Putamen (tissue), 1 donor: ENCODE measurements around the gene GFRA1.
"Not testable (repeated sequence)": the region's sequence is repeated elsewhere in the genome, so short reads cannot be mapped to it uniquely, and the experiment has no call there.

Source experiments
- DNase-seq: peaks from one replicate; pipeline ENCODE4 v3.0.0-alpha.2; 2016; ENCODE audit warnings: low spot score

The GFRA1 gene

DNA sequence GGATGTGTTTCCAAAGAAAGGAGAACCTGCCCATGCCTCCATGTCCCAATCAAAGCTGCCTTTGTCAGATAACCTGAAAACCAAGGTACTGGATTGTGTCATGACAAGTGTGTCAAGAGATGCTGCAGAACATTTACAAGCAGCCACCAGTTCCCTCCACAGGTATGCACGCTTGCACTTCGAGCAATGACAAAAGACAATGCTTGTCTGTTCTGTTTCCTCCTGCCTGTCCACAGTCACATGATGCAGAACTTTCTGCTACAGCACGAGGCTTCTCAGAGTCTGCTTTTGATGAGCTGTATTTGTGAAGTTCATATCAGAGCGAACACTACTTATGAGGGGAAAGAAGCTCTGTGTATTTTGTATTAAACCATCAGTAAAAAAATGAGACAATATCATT lies 209.9 kb downstream of the GFRA1 start:
- DNase-seq, result no peak

DNA sequence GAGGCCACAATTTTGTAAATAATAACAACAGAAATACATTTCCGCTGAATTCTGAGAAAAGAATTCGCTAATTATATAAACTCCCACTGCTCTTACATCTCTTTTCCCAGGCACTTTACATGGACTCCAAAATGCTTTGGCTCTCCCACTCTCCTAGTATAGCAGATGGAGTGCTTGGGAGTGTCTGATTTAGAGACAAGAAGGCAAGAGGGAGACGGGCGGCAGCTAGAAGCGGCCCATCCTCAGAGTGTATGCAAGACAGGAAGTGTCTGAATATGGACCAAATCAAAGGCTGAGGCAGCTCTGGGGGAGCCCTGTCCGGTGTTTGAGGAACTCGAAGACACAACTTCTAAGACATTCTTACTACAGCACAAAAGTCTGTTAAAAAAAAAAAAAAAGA lies 212.1 kb downstream of the GFRA1 start:
- DNase-seq, result no peak

DNA sequence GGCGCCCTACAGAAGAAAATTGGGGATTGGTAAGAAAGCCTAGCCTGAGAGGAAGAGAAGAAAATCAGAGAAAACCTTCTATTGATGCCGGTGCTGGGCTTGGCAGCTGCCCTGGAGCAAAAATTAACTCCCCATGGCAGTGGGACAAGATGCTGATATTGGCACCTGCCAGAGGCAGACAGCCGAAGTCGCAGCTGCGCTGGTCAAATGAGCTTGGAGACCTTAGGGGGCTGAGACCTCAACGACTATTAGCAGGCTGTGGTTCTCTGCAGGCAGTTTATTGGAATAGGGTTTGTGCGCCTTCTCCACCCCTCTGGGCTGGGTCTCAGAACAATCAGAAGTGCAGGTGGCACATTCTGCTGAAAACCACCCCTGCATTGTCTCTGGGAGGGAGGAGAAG lies 213.7 kb downstream of the GFRA1 start:
- no peak for DNase-seq

DNA sequence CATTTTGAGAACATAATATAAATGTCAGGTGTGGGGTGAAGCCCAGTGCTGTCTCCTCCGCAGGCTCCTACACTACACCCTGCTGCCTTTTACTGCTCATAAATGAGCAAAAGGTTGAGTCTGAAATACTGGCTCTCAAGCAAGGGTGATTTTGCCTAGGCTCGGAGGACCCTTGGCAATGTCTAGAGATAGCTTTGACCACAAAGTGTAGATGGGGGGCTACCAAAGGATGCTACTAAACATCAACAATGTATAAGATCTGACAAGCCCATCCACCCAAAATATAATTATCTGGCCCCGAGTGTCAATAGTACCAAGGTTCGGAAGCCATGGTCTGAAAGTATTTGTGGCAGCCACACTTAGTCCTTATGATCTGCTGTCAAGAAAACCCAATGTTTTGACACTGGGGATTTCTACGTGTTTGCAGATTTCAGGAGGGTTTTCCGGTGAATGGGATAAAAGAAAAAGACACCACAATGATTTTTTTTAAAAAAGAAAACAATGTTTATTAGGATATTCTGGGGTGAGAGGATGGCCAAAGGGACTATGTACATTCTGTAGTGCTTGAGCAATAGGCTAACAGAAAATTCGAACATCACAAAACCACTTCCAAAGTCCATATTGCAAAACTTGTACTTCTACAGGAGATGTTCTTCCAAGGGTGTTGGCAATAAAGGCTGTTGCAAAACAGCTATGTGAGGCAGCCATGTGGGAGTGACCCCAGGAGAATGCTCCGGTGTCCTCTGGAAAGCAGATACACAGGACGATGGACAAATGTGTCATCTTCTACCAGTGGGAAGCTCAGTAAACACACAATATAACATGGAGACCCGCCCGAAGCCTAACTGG lies 216.3 kb downstream of the GFRA1 start:
- no peak for DNase-seq

DNA sequence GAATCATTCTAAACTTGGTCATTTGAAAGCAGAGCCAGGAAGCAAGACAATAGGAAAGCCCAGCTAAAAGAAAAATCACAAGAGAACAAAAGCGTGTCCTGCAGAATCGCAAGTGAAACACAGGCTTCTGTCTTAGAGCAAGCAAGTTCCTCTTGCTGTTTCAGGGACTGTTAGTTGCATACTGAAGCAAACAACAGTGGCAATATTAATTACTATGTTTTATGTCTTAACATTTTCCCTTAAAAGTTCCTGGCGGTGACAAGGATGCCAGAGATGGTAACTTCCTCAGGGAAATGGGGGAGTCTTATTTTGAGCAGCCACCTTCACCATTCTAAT lies 217.1 kb downstream of the GFRA1 start:
- DNase-seq, result no peak

DNA sequence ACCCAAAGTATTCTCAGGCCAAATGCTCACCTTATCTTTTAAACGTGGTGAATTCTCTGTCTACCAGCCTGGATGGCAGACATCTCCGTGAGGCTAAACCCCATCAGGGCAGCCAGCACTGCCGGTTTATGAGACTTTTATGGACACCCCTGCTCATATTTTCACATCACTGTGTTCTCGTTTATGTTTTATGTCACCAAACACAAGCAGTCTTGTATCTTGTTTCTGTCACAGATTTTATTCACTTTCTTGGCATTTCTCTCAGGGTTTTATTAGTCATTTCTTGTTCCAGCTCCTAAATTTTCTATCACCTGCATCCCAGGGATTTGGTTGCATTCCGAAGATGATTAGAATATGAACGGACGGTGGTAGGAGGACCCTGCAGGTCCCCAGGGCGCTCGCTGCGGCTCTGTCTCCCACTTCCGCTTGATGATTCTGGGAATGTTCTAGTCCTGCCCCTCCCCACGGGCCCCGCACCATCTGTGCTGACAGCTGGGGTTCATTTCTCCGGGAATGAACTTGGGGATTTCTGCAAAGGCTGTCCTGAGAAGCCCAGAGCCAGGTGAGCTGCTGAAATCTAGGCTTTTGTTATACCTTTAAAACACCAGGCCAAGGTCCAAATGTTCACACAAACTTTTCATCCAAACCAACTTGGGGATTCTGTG lies 217.6 kb downstream of the GFRA1 start:
- no peak for DNase-seq

DNA sequence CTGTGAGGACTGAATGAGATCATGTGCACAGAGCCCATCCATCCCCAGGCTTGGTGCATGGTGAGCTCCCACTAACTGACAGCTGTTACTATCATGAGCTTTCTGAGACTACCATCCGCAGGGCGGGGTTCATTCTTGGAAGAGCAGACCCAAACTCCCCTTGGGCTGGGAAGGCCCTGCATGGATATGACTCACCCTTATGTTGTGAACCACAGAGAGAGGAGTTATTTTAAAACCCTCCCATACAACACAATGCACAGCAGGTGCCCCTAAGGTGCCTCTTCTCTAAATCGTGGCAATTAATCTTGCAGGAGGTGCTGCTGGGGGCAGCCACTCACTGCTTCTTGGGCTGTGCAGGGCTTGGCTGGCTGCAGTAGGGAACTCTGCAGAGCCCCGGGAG lies 219.1 kb downstream of the GFRA1 start:
- DNase-seq, result no peak

DNA sequence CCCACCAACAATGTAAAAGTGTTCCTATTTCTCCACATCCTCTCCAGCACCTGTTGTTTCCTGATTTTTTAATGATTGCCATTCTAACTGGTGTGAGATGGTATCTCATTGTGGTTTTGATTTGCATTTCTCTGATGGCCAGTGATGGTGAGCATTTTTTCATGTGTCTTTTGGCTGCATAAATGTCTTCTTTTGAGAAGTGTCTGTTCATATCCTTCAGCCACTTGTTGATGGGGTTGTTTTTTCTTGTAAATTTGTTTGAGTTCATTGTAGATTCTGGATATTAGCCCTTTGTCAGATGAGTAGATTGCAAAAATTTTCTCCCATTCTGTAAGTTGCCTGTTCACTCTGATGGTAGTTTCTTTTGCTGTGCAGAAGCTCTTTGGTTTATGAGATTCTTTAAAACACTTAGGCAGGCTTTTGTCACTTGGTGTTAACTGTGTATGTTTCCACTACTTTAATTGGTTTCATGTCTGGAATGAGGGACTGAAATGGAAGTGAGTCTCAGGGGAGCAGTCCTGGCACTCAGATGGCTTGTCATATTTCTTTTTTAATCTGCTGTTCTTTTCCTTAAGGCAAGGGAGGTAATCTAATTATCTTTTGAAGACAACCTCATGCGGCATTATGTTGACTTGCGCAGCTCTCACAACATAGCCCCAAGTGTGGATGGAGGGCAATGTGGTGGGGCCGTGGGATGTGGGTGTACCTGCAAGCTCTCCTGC lies 219.8 kb downstream of the GFRA1 start:
- DNase-seq, result not testable (repeated sequence)

DNA sequence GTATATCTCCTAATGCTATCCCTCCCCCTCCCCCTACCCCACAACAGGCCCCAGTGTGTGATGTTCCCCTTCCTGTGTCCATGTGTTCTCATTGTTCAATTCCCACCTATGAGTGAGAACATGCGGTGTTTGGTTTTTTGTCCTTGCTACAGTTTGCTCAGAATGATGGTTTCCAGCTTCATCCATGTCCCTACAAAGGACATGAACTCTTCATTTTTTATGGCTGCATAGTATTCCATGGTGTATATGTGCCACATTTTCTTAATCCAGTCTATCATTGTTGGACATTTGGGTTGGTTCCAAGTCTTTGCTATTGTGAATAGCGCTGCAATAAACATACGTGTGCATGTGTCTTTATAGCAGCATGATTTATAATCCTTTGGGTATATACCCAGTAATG lies 220.5 kb downstream of the GFRA1 start:
- not testable (repeated sequence) for DNase-seq

DNA sequence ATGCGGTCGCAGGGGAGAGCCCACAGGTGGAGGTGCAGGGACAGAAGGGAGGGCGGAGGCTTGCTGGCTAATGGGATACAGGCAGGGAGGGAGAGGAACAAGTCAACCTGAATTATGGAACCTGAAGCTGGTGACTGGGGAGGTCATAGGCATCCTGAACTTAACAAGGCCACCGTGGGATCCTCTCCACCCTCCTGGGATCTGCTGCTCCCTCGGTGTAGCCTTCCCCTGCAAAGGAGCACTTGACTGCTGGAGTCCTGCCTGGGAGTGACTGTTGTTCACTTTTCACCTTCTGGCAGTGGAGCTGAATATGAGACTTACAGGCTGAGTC lies 223.1 kb downstream of the GFRA1 start:
- no peak for DNase-seq

DNA sequence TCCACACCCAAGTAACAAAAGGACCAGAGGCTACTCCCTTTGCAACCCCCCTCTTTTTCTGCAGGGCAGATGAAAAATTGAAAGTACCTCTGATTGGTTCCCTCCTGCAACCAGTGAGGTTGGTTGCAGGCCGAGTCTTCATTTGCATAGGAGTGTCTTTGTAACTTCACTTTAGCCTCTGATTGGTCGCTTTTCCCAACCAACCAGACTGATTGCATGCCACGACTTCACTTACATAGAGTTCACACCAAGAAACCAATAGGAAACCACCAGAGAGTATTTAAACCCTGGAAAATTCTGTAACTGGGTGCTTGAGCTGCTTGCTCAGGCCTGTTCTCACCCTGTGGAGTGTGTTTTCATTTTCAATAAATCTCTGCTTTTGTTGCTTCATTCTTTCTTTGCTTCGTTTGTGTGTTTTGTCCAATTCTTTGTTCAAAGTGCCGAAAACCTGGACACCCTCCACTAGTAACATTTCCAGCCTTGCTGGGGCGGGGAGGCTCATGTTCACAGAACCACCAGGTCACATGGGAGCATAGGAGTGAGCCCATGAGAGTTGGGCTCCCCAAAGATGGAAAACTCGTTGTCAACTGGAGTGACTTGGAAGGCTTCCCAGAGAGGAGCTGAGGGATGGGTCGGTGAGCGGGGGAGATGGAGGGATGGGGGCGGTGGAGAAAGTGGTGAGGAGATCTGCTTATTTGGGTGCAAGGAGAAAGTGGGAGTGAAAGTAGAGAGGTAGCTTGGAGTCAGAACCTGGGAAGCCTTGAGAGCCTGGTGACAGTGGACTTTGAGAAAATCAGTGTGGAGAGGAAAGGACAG lies 223.6 kb downstream of the GFRA1 start:
- DNase-seq, result no peak

DNA sequence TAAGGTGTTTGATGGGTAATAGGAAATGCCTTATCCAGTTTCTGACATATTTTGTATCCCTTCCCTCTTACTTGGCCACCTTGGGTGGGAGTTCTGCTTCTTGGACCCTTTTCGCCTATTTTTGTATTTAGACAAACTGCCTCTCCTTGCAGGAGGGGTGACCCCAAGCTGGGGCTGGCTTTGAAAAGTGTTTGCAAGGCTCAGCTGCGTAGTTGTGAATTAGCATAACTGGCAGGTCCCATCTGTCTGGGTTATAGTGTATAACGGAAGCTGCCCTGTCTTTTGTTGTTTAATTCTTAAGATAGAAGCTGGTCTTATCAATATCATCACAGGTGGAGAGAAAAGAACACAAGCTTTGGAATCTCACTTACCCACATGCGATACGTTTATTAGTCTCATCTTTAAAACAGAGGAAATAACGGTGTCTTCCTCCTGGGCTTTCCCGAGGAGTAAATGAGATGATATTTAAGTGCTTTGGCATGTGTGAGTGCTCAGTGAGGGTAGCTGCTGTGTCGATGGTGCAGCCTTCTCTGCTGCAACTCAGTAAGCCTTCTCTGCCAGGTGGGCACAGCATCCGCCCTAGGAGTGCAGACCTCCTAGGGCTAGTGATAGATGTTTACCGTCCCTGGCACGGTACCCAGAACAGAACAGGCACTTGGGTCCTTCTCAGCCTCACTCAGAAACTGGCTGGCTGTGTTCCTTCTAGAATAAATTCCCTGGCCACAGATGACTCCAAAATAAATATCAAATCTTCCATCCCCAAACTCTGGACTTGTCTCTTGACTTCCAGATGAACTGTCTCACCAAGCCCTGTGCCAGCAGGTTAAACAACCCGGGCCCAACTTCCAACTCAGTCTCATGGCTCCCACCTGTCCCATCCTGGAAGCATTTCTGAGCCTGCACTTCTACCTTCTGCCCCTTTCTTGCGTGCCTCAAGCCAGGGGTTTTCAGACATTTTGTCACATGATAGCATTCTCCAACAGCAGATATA lies 227.3 kb downstream of the GFRA1 start:
- no peak for DNase-seq

DNA sequence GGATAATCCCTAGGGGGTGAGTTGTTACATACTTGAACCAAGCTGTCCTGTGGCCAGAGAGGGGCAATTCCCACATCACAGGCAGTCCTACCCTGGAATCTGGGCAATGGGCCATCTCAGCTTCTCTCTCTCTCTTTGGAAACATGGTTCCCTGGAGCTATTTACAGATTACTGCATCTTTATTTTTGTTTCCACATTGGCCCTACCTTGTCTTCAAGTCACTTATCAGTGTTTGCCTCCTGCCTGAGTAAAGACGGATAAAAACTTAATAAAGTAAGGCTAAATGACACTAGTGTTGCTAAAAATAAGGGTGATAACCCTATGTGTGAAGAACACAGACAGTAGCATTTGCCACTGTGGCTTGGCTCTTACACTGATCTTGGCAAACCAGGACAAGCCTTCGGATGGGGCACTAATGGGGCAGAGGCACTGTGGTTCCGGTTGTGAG lies 228.2 kb downstream of the GFRA1 start:
- no peak for DNase-seq

DNA sequence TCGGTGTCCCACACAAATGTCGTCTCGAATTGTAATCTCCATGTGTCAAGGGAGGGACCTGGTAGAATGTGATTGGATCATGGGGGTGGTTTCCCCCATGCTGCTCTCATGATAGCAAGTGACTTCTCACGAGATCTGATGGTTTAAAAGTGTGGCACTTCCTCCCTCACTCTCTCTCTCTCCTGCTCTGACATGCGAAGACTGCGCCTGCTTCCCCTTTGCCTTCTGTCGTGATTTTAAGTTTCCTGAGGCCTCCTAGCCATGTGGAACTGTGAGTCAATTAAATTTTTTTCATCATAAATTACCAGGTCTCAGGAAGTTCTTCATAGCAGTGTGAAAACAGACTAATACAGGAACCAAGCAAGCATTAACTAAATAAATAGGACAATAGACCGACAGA lies 229.1 kb downstream of the GFRA1 start:
- no peak for DNase-seq

DNA sequence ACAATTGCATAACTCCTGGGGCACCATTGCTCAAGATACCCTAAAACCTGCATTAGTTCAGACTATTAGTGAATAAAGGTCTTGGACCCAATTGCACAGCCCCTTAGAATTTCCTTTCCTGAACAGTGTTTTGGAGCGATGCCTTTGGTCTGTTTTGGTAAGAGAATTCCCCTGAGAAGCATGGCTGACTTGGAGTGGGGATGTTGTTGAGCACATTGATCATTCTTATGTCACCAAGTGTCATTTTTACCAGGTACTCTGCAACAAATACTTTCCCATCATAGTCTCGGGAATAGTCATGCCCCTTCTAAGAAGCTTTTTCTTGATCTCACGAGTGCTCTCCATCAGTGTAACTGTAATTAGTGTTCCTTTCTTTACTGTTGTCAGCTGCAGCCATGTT lies 229.7 kb downstream of the GFRA1 start:
- no peak for DNase-seq

DNA sequence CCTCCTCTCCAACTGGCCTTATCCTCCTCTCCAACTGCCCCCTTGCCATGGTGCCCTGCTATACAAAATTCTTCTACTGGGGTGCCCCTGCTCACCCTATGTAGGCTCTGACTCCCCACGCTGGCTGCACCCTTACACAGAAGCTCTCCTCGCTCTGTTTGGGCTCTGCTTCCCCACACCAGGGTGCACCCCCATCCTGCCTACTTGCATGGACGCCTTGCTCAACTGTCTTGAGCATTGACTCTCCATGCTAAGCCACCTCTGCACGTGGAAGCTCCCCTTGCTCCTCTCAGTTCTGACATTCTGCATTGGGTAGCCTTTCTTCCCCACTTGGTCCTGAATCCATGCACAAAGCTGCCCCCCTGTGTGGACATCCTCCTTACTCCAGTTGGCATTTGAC lies 231.1 kb downstream of the GFRA1 start:
- DNase-seq, result no peak

DNA sequence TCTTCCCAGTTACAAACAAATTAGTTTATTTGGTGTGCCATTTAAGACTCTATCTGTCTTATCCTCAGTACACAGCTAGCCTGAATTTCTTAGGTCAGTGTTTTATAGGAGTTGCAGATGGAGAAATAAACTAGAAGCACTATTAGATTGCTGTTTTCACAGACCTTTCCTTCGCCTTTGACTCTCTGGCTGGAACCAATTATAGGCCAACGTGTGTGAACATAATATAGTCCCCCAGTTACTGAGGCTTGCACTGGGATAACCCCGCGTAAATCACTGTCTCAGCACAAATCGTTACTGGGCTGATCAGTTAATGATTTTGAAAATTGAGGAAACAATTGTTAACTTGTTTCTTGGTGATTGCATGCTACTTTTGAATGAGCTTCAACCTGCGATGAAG lies 233.4 kb downstream of the GFRA1 start:
- DNase-seq, result no peak

DNA sequence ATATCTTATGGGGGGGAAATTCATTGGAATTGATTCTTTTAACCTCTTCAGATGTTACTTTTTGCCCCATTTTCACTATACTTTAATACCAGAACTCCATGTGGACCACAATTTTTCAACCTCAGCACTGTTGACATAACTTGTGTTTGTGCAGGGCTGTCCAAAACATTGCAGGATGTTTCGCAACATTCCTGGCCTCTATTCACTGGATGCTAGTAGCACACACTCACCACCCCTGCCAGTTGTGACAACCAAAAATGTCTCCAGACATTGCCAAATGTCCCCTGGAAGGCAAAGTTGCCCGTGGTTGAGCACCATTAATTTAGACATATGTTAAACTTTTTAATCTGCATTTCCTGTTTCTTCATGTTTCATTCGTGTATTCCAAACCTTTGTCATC lies 234.7 kb downstream of the GFRA1 start:
- DNase-seq, result no peak

DNA sequence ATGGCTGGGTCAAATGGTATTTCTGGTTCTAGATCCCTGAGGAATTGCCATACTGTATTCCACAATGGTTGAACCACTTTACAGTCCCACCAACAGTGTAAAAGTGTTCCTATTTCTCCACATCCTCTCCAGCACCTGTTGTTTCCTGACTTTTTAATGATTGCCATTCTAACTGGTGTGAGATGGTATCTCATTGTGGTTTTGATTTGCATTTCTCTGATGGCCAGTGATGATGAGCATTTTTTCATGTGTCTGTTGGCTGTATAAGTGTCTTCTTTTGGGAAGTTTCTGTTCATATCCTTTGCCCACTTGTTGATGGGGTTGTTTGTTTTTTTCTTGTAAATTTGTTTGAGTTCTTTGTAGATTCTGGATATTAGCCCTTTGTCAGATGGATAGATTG lies 237.6 kb downstream of the GFRA1 start:
- not testable (repeated sequence) for DNase-seq

DNA sequence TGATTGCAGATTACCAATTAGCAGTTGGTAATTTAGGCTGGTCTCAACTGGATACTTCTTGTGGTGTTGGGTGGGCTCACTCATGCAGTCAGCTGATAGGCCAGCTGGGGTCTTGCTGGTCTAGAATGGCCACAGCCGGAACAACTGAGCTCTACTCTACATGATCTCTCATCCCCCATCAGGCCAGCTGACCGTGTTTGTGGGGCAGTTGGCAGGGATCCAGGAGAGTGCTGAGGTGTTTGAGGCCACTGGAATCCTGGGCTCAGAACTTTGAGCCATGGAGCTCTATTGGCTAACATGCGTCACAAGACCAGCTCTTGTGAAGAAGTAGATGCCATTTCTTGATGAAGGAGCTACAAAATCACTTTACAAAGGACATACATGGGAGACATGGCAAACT lies 242.4 kb downstream of the GFRA1 start:
- no peak for DNase-seq

DNA sequence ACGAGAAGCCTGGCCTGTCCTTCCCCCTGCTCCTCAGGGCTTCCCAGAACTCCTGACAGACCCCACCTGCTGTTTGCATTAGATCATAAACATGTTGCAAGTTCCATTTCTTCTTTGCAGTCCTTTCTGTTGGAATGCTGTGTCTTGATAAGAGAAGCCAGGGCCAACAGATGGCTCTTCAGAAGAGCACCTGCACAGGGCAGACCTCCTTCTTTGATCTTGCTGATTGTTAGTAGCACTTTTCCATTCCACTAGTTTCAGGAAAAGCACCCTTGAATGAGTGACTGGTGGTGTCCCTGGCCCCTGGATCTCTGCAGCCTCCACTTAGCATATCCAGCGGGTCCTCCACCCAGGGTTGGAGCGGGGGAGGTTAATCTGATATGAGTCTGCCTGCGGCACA lies 243.2 kb downstream of the GFRA1 start:
- DNase-seq, result no peak
